Ascending aorta (tissue), 2 donors: ENCODE results near the gene CRB3. TPM values are rescaled to one million over a fixed set of nuclear protein-coding genes. Genes with fewer than 3 reads are reported as not detected.

ENCODE experiments used
- DNase-seq, 2 donors: peaks; one replicate each; pipeline ENCODE4 v3.0.0-alpha.2; 2019; ENCODE audit warnings: low spot score in 2 of 2
- H3K27ac ChIP-seq, 2 donors: fragments of 200-600 bp; sonication (generic); one replicate each; pipeline ENCODE4 v1.5.1; 2016 to 2017; ENCODE audit warnings: mild to moderate bottlenecking in 1 of 2
- H3K27me3 ChIP-seq: fragments of 200-600 bp; sonication (generic); one replicate; pipeline ENCODE4 v1.5.1; 2017
- H3K36me3 ChIP-seq, 2 donors: fragments of 200-600 bp; sonication (generic); one replicate each; pipeline ENCODE4 v1.5.1; 2016
- H3K4me1 ChIP-seq, 2 donors: fragments of 200-600 bp; sonication (generic); one replicate each; pipeline ENCODE4 v1.5.1; 2016 to 2017; ENCODE audit warnings: mild to moderate bottlenecking in 1 of 2
- H3K4me3 ChIP-seq, 2 donors: fragments of 200-600 bp; sonication (generic); one replicate each; pipeline ENCODE4 v1.5.1; 2016 to 2017; ENCODE audit warnings: mild to moderate bottlenecking in 1 of 2
- H3K9me3 ChIP-seq, 2 donors: fragments of 200-600 bp; sonication (generic); one replicate each; pipeline ENCODE4 v1.5.1; 2016
- CTCF ChIP-seq, 3 experiments: fragments of 200-600 bp in 2 of 3; fragments of 450-650 bp in 1 of 3; sonication (generic) in 2 of 3; IDR thresholded peaks; one replicate each; pipeline ENCODE4 v1.5.1; 2016 to 2019; ENCODE audit warnings: antibody characterized with exemption in 3 of 3, mild to moderate bottlenecking in 1 of 3, moderate library complexity in 1 of 3
- intact Hi-C: fragments of 100-400 bp; cut with DNase I; formaldehyde crosslinking; loops from one replicate; pipeline ENCODE4 v1.15.1; 2023
- total RNA-seq: library from RNA; depleted of rRNA; stranded (reverse); fragments of >200 nt; gene quantifications from one replicate; pipeline ENCODE4 v1.1.0, GENCODE V29; 2016

Gene CRB3, protein sequence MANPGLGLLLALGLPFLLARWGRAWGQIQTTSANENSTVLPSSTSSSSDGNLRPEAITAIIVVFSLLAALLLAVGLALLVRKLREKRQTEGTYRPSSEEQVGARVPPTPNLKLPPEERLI
- not detected for total RNA-seq

DNA sequence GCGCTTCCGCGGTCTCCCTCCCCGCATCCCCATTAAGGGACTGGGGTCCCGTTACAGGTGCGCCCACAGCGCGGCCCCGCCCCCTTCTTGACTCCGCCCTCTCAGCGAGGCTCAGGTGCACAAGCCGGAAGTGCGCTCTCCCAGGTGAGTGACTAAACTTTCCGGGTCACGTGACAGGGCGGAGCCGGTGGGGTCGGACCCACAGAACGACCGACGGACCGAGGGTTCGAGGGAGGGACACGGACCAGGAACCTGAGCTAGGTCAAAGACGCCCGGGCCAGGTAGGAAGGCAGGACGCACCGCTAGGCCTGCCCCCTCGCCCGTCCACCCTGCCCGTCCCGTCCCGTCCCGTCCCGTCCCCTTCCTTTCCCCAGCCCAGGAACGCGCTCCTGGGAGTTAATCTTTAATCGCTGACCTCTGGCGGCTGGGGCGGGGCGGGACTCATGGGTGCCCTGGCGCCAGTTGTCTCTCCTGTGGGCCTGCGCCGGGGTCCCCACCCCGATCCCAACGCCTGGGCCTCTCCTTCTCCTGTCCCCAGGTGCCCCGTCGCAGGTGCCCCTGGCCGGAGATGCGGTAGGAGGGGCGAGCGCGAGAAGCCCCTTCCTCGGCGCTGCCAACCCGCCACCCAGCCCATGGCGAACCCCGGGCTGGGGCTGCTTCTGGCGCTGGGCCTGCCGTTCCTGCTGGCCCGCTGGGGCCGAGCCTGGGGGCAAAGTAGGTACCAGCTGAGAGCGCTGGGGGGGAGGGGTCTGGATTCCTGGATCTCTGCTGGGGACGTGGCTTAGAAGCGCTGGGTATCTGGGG, at the start of gene CRB3:
TSS of gene CRB3 (plus strand) at position 202 of the 804 bp plus-strand sequence. CDS start at position 633, 431 bp downstream.
- no peak for TF ChIP-seq CTCF (IDR thresholded peaks at IDR 0.05)
- no peaks in the 10 kb centered on the region for H3K9me3 ChIP-seq
- DNase-seq = no peak
- H3K4me3 ChIP-seq = no peak within 1 kb of the TSS
- peaks cover 0 to 4% of the 10 kb centered on the region in 2 donors for H3K4me1 ChIP-seq
- intact Hi-C loops = no loop called here
- H3K27me3 ChIP-seq = no peaks in the 10 kb centered on the region
- H3K36me3 ChIP-seq = no peaks in the 10 kb centered on the region
- H3K27ac ChIP-seq = no peak within 1 kb of the TSS

GRCh38 chr19:6414793-6415590, 49.1 kb upstream of the CRB3 start:
- no peak for TF ChIP-seq CTCF (IDR thresholded peaks at IDR 0.05)
- Histone ChIP-seq H3K36me3 (peaks cover 61% of the 10 kb centered on the region in 2 donors), H3K4me3 (no peak overlapping the region), H3K27me3 (no peaks in the 10 kb centered on the region), H3K9me3 (no peaks in the 10 kb centered on the region), H3K27ac (no peak overlapping the region), H3K4me1 (no peaks in the 10 kb centered on the region)
- no peak for DNase-seq
- intact Hi-C loops = no loop called here

DNA sequence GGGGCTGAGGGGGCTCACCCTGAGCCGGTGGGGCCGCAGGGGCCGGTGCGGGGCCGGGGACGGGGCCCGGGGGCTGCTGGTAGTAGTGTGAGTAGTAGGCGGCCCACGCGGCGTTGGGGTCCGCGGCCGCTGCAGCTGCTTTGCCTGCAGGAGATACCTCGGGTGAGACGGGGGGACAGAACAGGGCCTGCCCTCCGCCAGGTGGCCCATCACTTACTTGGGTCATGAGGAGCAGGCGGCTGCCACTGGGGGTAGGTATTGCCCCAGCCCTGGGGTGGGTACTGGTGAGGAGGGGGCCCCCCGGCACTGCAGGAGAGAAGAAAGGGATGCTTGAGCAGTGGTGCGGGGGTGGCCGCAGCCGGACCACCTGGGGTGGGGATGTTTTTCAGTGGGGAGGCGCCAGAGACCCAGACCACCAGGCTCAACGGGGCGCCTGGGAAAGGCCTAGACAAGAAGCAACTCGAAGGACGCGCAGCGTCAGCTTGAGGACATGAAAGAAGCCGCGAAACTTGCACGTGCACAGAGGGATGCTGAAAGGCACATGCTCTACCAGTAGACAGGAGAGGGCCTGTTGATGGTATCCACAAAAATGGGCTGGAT, 48.4 kb upstream of the CRB3 start:
- Histone ChIP-seq H3K36me3 (peaks cover 67 to 68% of the 10 kb centered on the region in 2 donors), H3K9me3 (no peaks in the 10 kb centered on the region), H3K4me3 (no peak overlapping the region), H3K4me1 (no peaks in the 10 kb centered on the region), H3K27me3 (no peaks in the 10 kb centered on the region), H3K27ac (no peak overlapping the region)
- no peak for TF ChIP-seq CTCF (IDR thresholded peaks at IDR 0.05)
- intact Hi-C loops = no loop called here
- no peak for DNase-seq

- H3K4me3 ChIP-seq = no peak overlapping the region
- H3K4me1 ChIP-seq = no peaks in the 10 kb centered on the region
- TF ChIP-seq CTCF (IDR thresholded peaks at IDR 0.05) = no peak
- H3K27me3 ChIP-seq = no peaks in the 10 kb centered on the region
- no peak overlapping the region for H3K27ac ChIP-seq
- no peaks in the 10 kb centered on the region for H3K9me3 ChIP-seq
- intact Hi-C loops = no loop called here
- peaks cover 74 to 76% of the 10 kb centered on the region in 2 donors for H3K36me3 ChIP-seq
- no peak for DNase-seq
Measured at GRCh38 chr19:6416658-6417405, 47.2 kb upstream of the CRB3 start.
